Activated T-helper 2 cell treated with anti-CD3 and anti-CD28 coated beads, Interferon-gamma antibody, Interleukin-2, Interleukin-4, amounts not matched to agents 10 μg/mL and 5 μg/mL and 100 μg/mL, durations not matched to agents 14 hours and 24 hours and 36 hours (primary cell): ENCODE data around the gene GAS6. TPM values are rescaled to one million over a fixed set of nuclear protein-coding genes. Genes with fewer than 3 reads are reported as not detected.
"Not testable (repeated sequence)": the region's sequence is repeated elsewhere in the genome, so short reads cannot be mapped to it uniquely, and the experiment has no call there.

Experiments used
- DNase-seq: peaks from one replicate; pipeline ENCODE4 v3.0.0; 2021; ENCODE audit warnings: low spot score
- H3K27ac Mint-ChIP-seq: one replicate; pipeline ENCODE4 v1.8.0; 2021; ENCODE audit warnings: mixed read lengths
- H3K27me3 Mint-ChIP-seq: one replicate; pipeline ENCODE4 v1.8.0; 2021; ENCODE audit warnings: low read depth, mixed read lengths
- H3K36me3 Mint-ChIP-seq: one replicate; pipeline ENCODE4 v1.8.0; 2021; ENCODE audit warnings: low read depth, mixed read lengths
- H3K4me1 Mint-ChIP-seq: one replicate; pipeline ENCODE4 v1.8.0; 2021; ENCODE audit warnings: low read depth, mixed read lengths
- H3K4me3 Mint-ChIP-seq: one replicate; pipeline ENCODE4 v1.8.0; 2021; ENCODE audit warnings: low read depth, mild to moderate bottlenecking, moderate library complexity, mixed read lengths
- H3K9me3 Mint-ChIP-seq: one replicate; pipeline ENCODE4 v1.8.0; 2021; ENCODE audit warnings: mixed read lengths
- intact Hi-C: fragments of 100-400 bp; cut with micrococcal nuclease; formaldehyde crosslinking; loops from one replicate; pipeline ENCODE4 v1.15.1; 2023
- total RNA-seq: library from RNA; stranded (reverse); gene quantifications from 2 replicates; pipeline ENCODE4 v1.2.3, GENCODE V29; 2022

The GAS6 gene
- total RNA-seq, 1 donor from 2014 or later, result 0.32 TPM

- DNase-seq, result no peak
- H3K36me3 Mint-ChIP-seq, result no peaks in the 10 kb centered on the region
- H3K4me3 Mint-ChIP-seq, result no peak overlapping the region
- no peaks in the 10 kb centered on the region for H3K9me3 Mint-ChIP-seq
- no peak overlapping the region for H3K27ac Mint-ChIP-seq
- H3K4me1 Mint-ChIP-seq, result no peaks in the 10 kb centered on the region
- H3K27me3 Mint-ChIP-seq, result no peaks in the 10 kb centered on the region
- intact Hi-C loops, result no loop called here
These were observed 70.2 kb downstream of the GAS6 start for GRCh38 chr13:113793718-113794085.

GRCh38 chr13:113792886-113793717, 70.8 kb downstream of the GAS6 start:
- Mint-ChIP-seq H3K27ac (no peak overlapping the region), H3K4me3 (no peak overlapping the region), H3K27me3 (no peaks in the 10 kb centered on the region), H3K4me1 (no peaks in the 10 kb centered on the region), H3K36me3 (no peaks in the 10 kb centered on the region), H3K9me3 (no peaks in the 10 kb centered on the region)
- intact Hi-C loops, result no loop called here
- no peak for DNase-seq

- intact Hi-C loops, result no loop called here
These were observed 71.6 kb downstream of the GAS6 start for GRCh38 chr13:113792236-113792770.

GRCh38 chr13:113791761-113792160, 72.1 kb downstream of the GAS6 start:
- Mint-ChIP-seq H3K9me3 (no peaks in the 10 kb centered on the region), H3K27ac (no peak overlapping the region), H3K36me3 (no peaks in the 10 kb centered on the region), H3K4me3 (no peak overlapping the region), H3K4me1 (no peaks in the 10 kb centered on the region), H3K27me3 (no peaks in the 10 kb centered on the region)
- intact Hi-C loops, result no loop called here
- DNase-seq, result no peak

More at GRCh38 chr13:113792236-113792770, 71.6 kb downstream of the GAS6 start:
- H3K36me3 Mint-ChIP-seq, result no peaks in the 10 kb centered on the region
- H3K27me3 Mint-ChIP-seq, result no peaks in the 10 kb centered on the region
- no peaks in the 10 kb centered on the region for H3K9me3 Mint-ChIP-seq
- no peak overlapping the region for H3K27ac Mint-ChIP-seq
- no peak overlapping the region for H3K4me3 Mint-ChIP-seq
- DNase-seq, result no peak
- no peaks in the 10 kb centered on the region for H3K4me1 Mint-ChIP-seq

- Mint-ChIP-seq H3K36me3 (no peaks in the 10 kb centered on the region), H3K27me3 (no peaks in the 10 kb centered on the region), H3K27ac (no peak overlapping the region), H3K4me1 (no peaks in the 10 kb centered on the region), H3K9me3 (no peaks in the 10 kb centered on the region), H3K4me3 (no peak overlapping the region)
- intact Hi-C loops, result no loop called here
- no peak for DNase-seq
These were observed 72.7 kb downstream of the GAS6 start for GRCh38 chr13:113791226-113791625.

GRCh38 chr13:113789931-113790330, 73.9 kb downstream of the GAS6 start:
- not testable (repeated sequence) for H3K9me3 Mint-ChIP-seq, H3K36me3 Mint-ChIP-seq

GRCh38 chr13:113789167-113789566, 74.7 kb downstream of the GAS6 start:
- Mint-ChIP-seq H3K27me3 (no peaks in the 10 kb centered on the region), H3K27ac (no peak overlapping the region), H3K36me3 (no peaks in the 10 kb centered on the region), H3K4me1 (no peaks in the 10 kb centered on the region), H3K9me3 (no peaks in the 10 kb centered on the region), H3K4me3 (no peak overlapping the region)
- intact Hi-C loops, result no loop called here
- no peak for DNase-seq

More at GRCh38 chr13:113789931-113790330, 73.9 kb downstream of the GAS6 start:
- DNase-seq, H3K4me3 Mint-ChIP-seq, H3K27ac Mint-ChIP-seq, H3K27me3 Mint-ChIP-seq, H3K4me1 Mint-ChIP-seq, intact Hi-C loops: not testable (repeated sequence)

GRCh38 chr13:113788413-113789135, 75.3 kb downstream of the GAS6 start:
- H3K4me3 Mint-ChIP-seq, result no peak overlapping the region
- intact Hi-C loops, result no loop called here
- H3K9me3 Mint-ChIP-seq, result no peaks in the 10 kb centered on the region
- peaks cover 2% of the 10 kb centered on the region for H3K27me3 Mint-ChIP-seq
- H3K4me1 Mint-ChIP-seq, result no peaks in the 10 kb centered on the region
- no peak overlapping the region for H3K27ac Mint-ChIP-seq
- DNase-seq, result no peak
- H3K36me3 Mint-ChIP-seq, result no peaks in the 10 kb centered on the region

- no peak for DNase-seq
- H3K27me3 Mint-ChIP-seq, result peaks cover 6% of the 10 kb centered on the region
- H3K4me3 Mint-ChIP-seq, result no peak overlapping the region
- intact Hi-C loops, result no loop called here
- no peaks in the 10 kb centered on the region for H3K4me1 Mint-ChIP-seq
- no peak overlapping the region for H3K27ac Mint-ChIP-seq
- no peaks in the 10 kb centered on the region for H3K9me3 Mint-ChIP-seq
- no peaks in the 10 kb centered on the region for H3K36me3 Mint-ChIP-seq
These were observed 76.2 kb downstream of the GAS6 start for GRCh38 chr13:113787694-113788093.

GRCh38 chr13:113786262-113786841, 77.5 kb downstream of the GAS6 start:
- Mint-ChIP-seq H3K9me3 (no peaks in the 10 kb centered on the region), H3K4me3 (no peak overlapping the region), H3K27me3 (peaks cover 6% of the 10 kb centered on the region), H3K27ac (no peak overlapping the region), H3K36me3 (no peaks in the 10 kb centered on the region), H3K4me1 (no peaks in the 10 kb centered on the region)
- no peak for DNase-seq
- intact Hi-C loops, result no loop called here

GRCh38 chr13:113785051-113786010, 78.5 kb downstream of the GAS6 start:
- Mint-ChIP-seq H3K4me3 (no peak overlapping the region), H3K9me3 (no peaks in the 10 kb centered on the region), H3K4me1 (no peaks in the 10 kb centered on the region), H3K27me3 (peaks cover 9% of the 10 kb centered on the region), H3K27ac (no peak overlapping the region), H3K36me3 (no peaks in the 10 kb centered on the region)
- no peak for DNase-seq
- intact Hi-C loops, result no loop called here

GRCh38 chr13:113784645-113785024, 79.2 kb downstream of the GAS6 start:
- intact Hi-C loops, result no loop called here
- no peak overlapping the region for H3K27ac Mint-ChIP-seq

More at GRCh38 chr13:113784645-113785024, 79.2 kb downstream of the GAS6 start:
- no peak for DNase-seq
- Mint-ChIP-seq H3K36me3 (no peaks in the 10 kb centered on the region), H3K27me3 (peaks cover 11% of the 10 kb centered on the region), H3K4me3 (no peak overlapping the region), H3K9me3 (no peaks in the 10 kb centered on the region), H3K4me1 (no peaks in the 10 kb centered on the region)
